HepG2 (cell line): Measurements from ENCODE around the gene SGIP1.

Source experiments
- CHD4 ChIP-seq: fragments of 200-600 bp; sonication (generic); IDR thresholded peaks from 2 replicates; pipeline ENCODE4 v1.7.0; 2017; ENCODE audit warnings: mild to moderate bottlenecking, low read length, borderline replicate concordance
- CTCF ChIP-seq: sonication (generic); formaldehyde crosslinking; IDR thresholded peaks from 2 replicates; pipeline ENCODE4 v1.5.0; 2020; ENCODE audit warnings: mild to moderate bottlenecking, missing genetic modification reagents, moderate library complexity

DNA sequence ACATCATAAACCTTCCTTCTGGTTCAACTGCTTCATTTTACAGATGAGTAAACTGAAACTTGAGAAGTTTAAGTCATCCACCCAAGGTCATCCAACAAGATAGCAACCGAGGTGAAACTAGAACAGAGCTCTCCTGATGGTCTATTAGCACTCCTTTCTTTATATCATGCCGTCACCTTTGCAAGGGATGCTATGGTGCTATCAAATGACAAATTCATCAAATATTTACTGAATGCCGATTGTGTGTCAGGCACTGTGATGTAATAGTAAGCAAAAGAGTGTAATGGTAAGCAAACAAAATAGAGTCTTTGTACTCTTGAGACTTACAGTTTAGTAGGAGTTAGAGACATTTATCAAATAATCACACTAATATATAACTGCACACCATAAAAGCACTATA is 14.0 kb upstream of the SGIP1 start:
- TF ChIP-seq CHD4 (no peak), CTCF (no peak)
